GM19468 (cell line): ENCODE results near the gene IPO7.

Experiments
- ATAC-seq: cut with Tn5 transposase; IDR thresholded peaks from one replicate; pipeline ENCODE4 v1.9.1; 2021; ENCODE audit warnings: mild to moderate bottlenecking, moderate library complexity, moderate number of reproducible peaks; ENCODE audit not compliant: unreplicated experiment; ENCODE audit errors: extremely low read depth

IPO7 gene

GRCh38 chr11:9489080-9489765 lies 104.8 kb downstream of the IPO7 start:
- no peak for ATAC-seq

GRCh38 chr11:9490376-9490775 lies 105.9 kb downstream of the IPO7 start:
- no peak for ATAC-seq

- ATAC-seq, result no peak
Measured at GRCh38 chr11:9493492-9493891, 109.0 kb downstream of the IPO7 start.

- no peak for ATAC-seq
Measured at GRCh38 chr11:9494316-9494715, 109.9 kb downstream of the IPO7 start.

GRCh38 chr11:9495803-9496514 lies 111.5 kb downstream of the IPO7 start:
- ATAC-seq, result no peak
